Stimulated activated CD8-positive, alpha-beta memory T cell treated with anti-CD3 and anti-CD28 coated beads, Interleukin-12 subunit alpha, Interleukin-12 subunit beta, amount 100 ng/mL, for 1 hour (primary cell): ENCODE measurements around the gene CAGE1.
"Not testable (repeated sequence)": the region's sequence is repeated elsewhere in the genome, so short reads cannot be mapped to it uniquely, and the experiment has no call there.

ENCODE experiments used
- DNase-seq: peaks from one replicate; pipeline ENCODE4 v3.0.0-alpha.2; 2020; ENCODE audit warnings: low read depth

The CAGE1 gene

GRCh38 chr6:7338031-7338430 lies 51.5 kb downstream of the CAGE1 start:
- DNase-seq, result no peak

- DNase-seq, result no peak
Observed at GRCh38 chr6:7335519-7335918, 54.0 kb downstream of the CAGE1 start.

- no peak for DNase-seq
Observed at GRCh38 chr6:7334685-7335084, 54.9 kb downstream of the CAGE1 start.

DNA sequence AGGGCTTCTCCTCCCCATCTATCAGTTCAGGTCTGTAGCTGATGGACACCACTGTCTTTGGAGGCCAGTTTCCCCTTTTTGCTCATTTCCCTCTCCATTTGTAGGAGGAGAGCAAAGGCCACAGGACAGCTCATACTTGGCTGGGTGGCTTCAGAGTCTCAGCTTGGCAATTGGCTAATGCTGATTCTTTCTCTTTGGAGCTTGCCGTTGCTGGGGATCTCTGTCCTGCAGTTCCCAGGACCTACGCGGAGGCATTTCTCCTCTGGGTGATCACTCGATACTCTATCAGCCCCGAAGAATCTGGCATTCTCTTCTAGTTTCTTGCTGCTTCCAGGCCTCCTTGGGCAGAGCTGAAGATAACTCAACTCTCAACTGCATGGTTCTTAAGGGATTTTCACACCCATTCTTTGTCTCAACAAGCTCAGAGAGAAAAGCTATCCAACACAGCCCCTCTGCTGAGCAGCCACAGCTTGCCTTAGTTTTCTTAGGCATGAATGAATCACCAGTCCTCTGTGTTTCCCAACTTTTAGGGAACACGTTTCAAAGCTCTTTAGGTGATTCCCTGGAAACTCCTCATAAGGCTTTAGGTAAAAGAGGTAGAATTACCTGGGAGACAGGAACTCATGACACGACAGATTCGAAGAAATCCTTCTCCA lies 57.3 kb downstream of the CAGE1 start:
- DNase-seq, result no peak

GRCh38 chr6:7331452-7331851 lies 58.1 kb downstream of the CAGE1 start:
- no peak for DNase-seq

DNA sequence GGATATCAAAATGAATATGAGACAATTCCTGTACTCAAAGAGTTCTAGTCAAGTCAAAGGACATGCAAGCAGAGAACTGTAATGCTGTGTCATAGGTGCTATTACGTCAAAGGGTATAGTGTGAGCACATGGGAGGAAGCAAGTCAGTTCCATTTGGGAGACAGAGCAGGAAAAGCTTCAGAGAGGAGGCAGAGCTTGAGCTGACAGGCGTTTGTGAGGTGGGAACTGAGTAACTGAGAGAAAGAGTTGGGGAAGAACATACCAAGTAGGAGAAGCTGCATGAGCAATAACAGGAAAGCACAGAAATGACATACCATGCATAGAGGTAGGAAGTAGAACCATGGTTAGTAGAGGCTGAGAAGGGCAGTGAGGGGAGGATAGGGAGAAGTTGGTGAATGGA lies 61.3 kb downstream of the CAGE1 start:
- no peak for DNase-seq

DNA sequence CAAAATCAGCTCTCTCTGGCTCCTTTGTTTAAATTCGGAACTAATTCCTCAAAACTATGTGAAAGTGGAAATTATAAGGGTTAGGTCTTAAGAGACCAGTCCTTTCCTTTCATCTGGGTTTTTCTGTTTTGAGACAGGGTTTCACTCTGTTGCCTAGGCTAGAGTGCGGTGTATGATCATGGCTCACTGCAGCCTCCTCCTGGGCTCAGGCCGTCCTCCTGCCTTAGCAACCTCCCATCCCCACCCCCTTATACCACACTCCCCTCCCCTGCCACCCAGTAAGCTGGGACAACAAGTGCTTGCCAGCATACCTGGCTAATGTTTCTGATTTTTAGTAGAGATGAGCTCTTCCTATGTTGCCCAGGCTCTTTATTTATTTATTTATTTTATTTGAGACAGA lies 63.8 kb downstream of the CAGE1 start:
- DNase-seq, result no peak

DNA sequence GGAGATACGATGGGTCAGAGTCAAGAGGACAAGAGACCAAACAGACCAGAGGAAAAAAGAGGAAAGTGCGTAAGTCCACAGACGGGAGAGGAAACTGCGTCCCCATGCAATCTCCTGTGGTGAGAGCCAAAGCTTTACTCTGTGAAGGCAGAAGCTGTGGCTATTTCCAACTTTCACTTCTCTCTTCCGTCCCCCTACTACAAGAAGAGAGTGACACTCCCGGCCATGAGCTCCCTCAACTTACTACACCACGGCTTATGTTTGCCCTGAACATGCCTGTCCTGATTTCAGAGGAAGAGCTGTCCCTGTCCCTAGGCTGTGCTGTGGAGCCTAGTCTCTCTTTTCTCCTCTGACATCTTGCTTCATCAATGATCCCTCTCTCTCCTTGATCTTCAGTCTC lies 65.0 kb downstream of the CAGE1 start:
- no peak for DNase-seq

GRCh38 chr6:7323074-7323473 lies 66.5 kb downstream of the CAGE1 start:
- no peak for DNase-seq

GRCh38 chr6:7321866-7322265 lies 67.7 kb downstream of the CAGE1 start:
- not testable (repeated sequence) for DNase-seq

DNA sequence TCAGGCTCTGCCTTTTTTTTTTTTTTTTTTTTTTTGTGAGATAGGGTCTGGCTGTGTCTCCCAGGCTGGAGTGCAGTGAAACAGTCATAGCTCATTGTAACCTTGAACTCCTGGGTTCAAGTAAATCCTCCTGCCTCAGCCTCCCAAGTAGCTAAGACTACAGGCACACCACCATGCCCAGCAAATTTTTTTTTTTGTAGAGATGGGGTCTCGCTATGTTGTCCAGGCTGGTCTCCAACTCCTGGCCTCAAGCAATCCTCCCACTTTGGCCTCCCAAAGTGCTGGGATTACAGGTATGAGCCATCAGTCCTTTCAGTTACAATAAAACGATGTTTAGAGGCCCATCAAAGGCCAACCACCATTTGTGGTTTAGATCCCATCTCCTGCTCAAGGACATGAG lies 70.1 kb downstream of the CAGE1 start:
- not testable (repeated sequence) for DNase-seq

DNA sequence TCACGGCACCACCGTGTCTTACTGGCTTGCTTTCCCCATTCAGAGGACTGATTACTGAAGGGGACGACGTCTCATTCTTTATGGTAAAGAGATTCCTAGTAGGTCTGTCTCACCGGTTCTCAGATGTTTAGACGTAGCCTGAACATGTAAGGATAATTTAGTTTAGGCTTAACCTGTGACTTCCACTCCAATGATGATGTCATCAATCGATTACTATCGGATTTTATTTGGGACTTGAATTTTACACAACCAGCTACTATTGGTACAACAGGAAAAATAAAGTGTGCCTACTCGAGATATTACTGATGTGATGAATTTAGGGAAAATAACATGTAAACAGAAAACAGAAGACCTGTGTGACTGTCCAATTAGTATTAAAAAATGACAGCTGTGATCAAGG lies 72.0 kb downstream of the CAGE1 start:
- no peak for DNase-seq

GRCh38 chr6:7316658-7317533 lies 72.6 kb downstream of the CAGE1 start:
- DNase-seq, result no peak

GRCh38 chr6:7315948-7316365 lies 73.6 kb downstream of the CAGE1 start:
- DNase-seq, result no peak

DNA sequence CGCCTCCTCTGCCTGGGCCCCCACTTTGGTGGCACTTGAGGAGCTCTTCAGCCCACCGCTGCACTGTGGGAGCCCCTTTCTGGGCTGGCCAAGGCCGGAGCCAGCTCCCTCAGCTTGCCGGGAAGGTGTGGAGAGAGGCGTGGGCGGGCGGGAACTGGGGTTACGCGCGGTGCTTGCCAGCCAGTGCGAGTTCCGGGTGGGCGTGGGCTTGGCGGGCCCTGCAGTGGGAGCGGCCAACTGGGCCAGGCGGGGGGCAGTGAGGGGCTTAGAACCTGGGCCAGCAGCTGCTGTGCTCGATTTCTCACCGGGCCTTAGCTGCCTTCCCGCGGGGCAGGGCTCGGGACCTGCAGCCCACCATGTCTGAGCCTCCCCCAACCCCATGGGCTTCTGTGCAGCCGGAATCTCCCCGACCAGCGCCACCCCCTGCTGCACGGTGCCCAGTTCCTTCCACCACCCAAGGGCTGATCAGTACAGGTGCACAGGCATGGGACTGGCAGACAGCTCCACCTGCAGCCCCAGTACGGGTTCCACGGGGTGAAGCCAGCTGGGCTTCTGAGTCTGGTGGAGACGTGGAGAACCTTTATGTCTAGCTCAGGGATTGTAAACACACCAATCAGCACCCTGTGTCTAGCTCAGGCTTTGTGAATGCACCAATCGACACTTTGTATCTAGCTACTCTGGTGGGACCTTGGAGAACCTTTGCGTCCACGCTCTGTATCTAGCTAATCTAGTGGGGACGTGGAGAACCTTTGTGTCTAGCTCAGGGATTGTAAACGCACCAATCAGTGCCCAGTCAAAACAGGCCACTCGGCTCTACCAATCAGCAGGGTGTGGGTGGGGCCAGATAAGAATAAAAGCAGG lies 74.2 kb downstream of the CAGE1 start:
- DNase-seq, result not testable (repeated sequence)

DNA sequence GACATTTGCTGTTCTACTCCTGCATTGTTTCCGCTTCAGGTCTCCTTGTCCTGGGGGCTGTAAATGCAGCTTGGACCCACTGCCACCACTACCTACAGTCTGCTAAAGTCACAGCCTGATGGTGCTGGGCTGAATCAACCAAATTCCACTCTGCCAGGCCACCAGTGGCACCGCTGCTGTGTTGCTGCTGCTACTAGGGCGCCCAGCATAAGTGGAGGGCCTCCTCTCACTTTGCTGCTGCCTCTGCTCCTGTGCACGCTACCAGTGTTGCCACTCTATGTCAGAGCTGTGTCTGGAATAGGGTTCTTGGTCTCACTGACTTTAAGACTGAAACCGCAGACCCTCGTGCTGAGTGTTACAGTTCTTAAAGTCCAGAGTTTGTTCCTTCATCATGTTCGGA lies 75.1 kb downstream of the CAGE1 start:
- no peak for DNase-seq

DNA sequence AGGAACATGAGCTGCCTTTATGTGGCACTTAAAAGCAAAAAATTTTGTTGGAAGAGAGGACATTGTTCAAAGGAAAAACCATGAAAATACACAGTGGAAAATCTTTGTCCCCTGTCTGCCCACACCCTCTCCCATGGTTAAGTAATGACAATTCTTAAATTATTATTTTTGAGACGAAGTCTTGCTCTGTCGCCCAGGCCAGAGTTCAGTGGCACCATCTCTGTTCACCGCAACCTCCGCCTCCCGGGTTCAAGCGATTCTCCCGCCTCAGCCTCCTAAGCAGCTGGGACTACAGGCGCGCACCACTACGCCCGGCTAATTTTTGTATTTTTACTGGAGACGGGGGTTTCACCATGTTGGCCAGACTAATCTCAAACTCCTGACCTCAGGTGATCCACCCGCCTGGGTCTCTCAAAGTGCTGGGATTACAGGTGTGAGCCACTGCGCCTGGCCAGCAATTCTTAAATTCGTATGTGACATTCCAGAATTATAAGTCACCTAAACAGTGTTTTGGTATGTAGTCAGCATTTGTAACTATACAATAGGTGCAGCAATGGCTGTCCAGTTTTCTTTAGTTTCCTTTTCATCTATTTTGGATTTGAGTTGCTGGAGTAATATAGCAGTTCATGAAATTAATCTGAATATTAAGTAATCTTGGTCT lies 75.9 kb downstream of the CAGE1 start:
- DNase-seq, result no peak

GRCh38 chr6:7312616-7313504 lies 76.7 kb downstream of the CAGE1 start, which contains the start of gene SSR1:
Gene SSR1 (minus strand): TSS chr6:7313199. CDS start chr6:7313120, 79 bp downstream.
- DNase-seq, result peak; percentile 85

DNA sequence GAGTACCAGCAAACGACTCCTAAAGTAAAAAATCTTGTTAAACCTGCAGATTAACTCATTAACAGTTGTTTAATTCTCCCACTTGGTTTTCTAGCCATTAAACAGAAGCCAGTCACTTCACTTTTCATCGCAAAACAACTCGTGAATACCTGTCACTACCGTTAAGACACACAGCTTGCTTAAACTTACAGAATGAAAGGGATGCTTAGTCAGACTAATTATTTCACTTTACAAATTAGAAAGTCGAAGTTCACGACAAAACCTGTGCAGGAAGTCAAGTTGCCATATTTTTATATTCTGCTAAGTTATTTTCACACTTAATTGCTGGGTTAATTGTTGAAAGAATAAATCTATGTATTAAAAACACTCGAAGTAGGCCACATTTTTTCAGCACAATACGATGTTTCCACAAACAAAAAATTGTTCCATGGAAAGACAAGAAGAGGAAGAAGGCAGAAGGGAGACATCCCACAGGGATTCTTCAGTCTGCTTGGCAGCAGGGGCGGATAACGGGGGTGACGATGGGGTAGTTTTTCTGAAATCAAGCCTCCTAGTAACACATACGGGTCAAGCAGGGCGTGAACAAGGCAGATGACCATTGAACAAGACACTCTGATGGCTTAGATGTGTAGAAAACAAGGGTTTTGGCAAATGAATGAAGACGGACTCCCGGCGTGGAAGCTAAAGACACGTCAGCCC lies 77.5 kb downstream of the CAGE1 start:
- no peak for DNase-seq

DNA sequence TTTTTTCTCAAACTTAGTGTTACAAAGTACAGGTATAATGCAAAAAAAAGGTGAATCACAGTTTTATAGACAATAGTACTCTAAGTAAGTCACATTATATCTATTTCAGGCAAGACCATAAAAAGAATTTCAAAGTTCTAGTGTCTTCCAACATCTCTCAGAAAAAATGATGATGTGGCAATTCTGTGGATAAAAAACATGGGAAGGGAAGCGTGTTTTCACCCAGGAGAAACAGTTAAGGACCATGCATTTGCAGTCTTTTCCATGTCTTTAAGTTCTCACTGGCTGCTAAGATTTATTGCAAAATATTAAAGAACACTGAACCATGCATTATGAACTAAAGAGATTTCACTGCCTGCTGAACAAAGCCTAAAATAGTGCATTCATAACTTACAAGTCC lies 78.4 kb downstream of the CAGE1 start:
- no peak for DNase-seq
